Suppressor macrophage treated with lipopolysaccharide for 4 hours (primary cell): ENCODE results near the gene TMEM123.
A peak's percentile ranks its signal among the peaks of the same experiment; 100 is the strongest.
"Not testable (repeated sequence)": the region's sequence is repeated elsewhere in the genome, so short reads cannot be mapped to it uniquely, and the experiment has no call there.

ENCODE experiments used
- DNase-seq: peaks from one replicate; pipeline ENCODE4 v3.0.0-alpha.2; 2020

Gene TMEM123

DNA sequence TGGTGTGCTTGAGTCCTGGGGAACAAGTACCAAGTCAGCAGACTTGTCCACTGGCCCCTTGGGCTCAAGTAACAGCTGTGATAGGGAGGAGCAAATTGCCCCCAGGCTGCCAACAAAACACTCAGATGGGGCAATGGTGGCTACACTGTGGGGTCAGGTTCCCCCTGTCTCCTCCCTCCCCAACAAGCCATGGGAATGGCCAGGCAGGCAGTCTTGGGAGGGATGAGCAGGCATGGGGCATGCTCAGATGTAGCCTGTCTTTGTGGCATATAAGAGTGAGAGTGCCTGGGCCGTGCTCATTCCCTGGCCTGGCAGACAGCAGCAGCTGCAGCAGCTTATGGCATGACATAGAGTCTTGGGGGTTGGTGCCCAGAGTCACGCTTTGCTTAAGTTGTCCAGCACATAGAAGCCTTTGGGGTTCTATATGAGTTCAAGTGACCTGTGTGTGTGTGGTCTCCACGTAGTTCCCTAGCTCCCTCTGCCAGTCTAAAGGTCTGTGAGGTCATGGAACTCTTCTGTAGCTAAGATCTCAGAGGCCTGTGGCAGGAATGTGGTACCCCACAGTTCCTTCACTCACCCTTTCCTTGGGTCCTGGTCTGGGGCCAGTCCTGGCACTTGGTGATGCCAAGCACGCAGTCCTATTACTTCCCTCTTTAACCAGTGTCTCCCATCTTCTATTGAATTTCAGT, 60.9 kb downstream of the TMEM123 start:
- no peak for DNase-seq

DNA sequence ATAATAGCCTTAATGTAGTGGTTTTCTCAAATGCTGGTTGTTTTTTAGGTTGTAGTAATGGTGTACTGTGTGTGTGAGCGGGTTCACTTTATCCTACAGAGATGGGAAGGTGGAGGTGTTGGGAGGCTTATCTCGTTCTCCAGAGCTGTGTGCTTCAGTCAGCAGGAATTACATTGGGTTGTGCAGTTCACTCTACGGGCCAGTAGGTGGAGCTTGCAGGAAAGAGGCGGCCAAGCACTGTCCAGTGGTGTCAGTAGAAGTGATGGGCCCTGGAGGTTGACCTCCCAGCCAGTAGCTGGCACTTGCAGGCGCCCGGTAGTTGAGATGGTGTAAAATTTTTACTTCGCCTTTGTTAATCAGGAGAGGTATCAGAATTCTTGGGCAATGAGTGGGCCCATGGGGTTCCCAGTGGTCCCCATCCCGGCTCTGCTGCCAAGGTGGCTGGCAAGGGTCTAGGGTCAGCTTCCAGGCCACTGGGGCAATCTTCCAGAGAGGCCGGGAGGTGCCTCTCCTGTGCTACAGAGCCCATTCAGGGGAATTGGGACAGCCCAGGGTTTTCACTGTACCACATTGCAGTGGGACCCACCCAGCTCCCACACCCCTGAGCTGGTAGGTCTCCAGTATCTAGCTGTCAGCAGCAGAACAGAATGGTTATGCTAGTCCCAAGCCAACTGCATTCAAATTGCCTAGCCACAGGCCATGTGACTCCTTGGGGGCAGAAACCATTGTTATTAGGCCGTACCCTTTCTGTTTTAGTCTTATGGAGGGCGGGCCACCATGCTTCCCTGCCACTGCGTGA, 61.7 kb downstream of the TMEM123 start:
- peak; percentile 76 for DNase-seq

DNA sequence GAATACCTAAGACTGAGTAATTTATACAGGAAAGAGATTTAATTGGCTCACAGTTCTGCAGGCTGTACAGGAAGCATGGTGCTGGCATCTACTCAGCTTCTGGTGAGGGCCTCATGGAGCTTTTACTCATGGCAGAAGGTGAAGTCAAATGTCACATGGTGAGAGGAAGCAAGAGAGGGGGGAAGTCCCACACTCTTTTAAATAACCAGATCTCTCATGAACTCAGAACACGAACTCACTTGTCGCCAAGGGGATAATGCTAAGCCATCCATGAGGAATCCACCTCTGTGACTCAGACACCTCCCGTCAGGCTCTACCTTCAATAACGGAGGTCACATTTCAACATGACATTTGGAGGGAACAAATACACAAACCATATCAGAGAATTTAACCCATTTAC, 63.3 kb downstream of the TMEM123 start:
- DNase-seq, result no peak

GRCh38 chr11:102387043-102387781, 65.4 kb downstream of the TMEM123 start:
- no peak for DNase-seq

DNA sequence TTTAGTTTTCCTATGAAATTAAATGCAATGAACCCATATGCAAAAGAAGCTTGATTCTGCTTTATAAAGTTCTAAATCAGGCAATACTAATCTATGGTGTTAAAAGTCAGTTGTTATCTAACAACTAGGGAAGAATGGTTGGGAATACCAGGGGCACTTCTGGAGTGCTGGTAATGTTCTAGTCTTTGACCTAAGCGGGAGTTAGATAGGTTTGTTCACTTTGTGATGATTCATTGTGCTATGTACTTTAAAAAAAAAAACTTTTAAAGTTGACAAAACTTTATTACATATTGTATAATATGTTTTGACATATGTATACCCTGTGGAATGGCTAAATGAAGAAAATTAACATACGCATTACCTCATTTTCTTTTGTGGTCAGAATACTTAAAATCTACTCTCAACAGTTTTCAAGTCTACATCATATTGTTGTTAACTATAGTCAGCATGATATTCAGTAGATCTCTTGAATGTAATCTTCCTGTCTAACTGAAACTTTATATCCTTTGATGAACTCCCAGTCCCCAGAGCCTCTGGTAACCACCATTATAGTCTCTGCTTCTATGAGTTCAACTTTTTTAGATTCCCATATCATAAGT, 66.3 kb downstream of the TMEM123 start:
- DNase-seq, result no peak

- DNase-seq, result no peak
Observed at GRCh38 chr11:102385085-102386007, 67.2 kb downstream of the TMEM123 start.

DNA sequence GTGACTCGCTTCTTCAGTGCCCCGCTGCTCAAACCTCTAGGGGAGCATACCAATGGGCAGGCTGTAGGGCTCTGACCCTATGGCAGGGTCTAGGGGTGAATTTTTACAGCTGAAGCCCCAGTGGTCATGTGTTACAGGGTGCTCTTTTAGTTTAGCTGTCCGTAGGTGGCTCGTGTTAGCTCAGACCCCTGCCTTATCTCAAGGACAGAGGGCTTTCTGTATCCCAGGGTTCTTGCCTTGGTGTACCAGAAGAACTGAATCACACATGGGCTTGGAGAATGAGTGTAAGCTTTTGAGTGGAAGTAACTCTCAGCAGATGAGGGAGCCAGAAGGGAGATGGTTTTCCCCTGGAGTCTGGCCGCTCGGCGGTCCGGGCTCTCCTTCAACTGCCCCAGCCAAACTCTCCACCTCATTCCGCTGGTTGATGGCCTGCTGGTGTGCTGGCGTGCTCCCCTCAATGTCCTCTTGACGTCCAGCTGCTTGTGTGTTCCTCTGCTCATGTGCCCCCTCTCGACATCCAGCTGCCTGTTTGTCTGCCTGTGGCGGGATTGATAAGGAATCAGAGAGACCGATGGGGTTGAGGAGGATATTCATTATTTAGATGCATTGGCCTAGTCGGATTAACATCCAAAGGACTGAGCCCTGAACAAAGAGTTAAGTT, 68.0 kb downstream of the TMEM123 start:
- no peak for DNase-seq

DNA sequence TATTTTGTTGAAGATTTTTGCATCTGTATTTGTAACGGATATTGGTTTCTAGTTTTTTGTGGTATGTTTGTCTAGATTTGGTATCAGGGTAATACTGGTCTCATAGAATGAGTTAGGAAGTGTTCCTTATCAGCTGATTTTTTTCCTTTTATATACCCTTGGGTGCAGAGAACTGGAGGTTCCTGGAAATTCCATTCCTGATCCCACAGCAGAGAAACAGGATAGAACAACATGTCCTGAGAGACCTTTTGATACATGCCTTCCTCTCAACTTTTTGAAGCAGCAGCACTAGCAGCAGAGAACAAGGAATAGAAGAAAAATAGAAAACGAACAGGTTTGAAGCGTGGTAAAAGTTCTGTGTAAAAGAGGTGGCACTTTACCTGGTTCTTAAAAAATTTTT, 68.7 kb downstream of the TMEM123 start:
- DNase-seq, result no peak

- DNase-seq, result no peak
Observed at GRCh38 chr11:102382384-102382783, 70.2 kb downstream of the TMEM123 start.

DNA sequence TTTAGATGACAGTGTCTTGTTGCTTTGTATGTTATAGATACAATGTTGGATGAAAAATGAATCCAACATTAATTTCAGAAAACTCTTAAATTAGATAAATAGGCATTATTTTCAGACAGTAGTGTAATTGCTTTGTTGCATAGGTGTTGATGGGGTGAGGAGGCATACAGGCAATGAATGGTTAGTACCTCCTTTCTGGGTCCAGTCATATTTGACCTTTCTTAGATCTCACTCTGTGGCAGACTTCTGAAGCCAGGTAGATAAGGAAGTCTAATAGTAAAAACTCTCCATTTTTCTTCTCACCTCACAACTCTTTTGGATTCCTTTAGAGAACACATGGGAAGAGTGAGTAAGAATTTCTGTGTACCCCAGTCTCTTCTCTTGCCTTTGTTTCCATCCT, 73.7 kb downstream of the TMEM123 start:
- DNase-seq, result no peak

DNA sequence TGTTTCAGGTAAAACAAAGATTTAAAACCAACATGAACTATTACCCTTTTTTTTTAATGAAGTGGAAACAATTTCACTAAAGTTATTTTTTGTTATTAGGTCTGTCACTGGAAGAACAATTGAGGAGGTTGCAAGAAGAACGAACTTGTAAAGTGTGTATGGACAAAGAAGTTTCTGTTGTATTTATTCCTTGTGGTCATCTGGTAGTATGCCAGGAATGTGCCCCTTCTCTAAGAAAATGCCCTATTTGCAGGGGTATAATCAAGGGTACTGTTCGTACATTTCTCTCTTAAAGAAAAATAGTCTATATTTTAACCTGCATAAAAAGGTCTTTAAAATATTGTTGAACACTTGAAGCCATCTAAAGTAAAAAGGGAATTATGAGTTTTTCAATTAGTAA, 74.7 kb downstream of the TMEM123 start:
- DNase-seq, result no peak

GRCh38 chr11:102375720-102376399, 76.7 kb downstream of the TMEM123 start:
- DNase-seq, result no peak

DNA sequence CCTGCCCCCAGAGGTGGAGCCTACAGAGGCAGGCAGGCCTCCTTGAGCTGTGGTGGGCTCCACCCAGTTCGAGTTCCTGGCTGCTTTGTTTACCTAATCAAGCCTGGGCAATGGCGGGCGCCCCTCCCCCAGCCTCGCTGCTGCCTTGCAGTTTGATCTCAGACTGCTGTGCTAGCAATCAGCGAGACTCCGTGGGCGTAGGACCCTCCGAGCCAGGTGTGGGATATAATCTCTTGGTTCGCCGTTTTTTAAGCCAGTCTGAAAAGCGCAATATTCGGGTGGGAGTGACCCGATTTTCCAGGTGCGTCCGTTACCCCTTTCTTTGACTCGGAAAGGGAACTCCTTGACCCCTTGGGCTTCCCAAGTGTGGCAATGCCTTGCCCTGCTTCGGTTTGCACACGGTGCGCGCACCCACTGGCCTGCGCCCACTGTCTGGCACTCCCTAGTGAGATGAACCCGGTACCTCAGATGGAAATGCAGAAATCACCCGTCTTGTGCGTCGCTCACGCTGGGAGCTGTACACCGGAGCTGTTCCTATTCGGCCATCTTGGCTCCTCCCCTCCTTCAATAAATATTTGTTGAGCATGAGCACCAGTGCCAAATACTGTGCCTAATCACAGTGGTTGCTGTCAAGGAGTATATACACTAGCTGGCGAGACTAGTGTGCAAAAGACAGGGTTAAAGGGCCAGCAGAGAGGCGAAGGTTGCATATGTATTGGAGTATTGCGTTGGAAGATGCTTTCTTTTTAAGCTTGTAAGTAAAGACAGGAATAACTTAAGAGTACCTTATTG, 77.7 kb downstream of the TMEM123 start:
- DNase-seq, result not testable (repeated sequence)

GRCh38 chr11:102368472-102368871, 84.1 kb downstream of the TMEM123 start:
- DNase-seq, result no peak

- no peak for DNase-seq
Observed at GRCh38 chr11:102367364-102367763, 85.2 kb downstream of the TMEM123 start.

DNA sequence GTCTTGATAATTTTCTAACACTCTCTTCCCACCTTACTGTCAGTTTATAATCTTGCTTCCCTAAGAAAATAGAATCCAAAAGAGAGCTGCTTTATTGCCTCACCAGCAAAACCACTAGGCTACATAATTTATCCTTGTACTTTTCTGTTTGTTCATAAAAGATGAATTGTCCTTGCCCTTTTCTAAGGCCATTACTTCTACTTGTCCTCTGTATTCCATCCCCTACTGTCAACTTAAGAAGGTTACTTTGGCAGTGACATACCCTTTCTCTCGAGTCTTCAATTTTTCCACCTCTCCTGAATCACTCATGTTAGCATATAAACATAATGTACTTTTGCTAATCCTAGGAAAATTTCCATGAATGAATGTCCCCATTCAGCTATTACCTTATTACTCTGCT, 87.6 kb downstream of the TMEM123 start:
- DNase-seq, result no peak

- DNase-seq, result no peak
Observed at GRCh38 chr11:102361086-102362031, 91.2 kb downstream of the TMEM123 start.

DNA sequence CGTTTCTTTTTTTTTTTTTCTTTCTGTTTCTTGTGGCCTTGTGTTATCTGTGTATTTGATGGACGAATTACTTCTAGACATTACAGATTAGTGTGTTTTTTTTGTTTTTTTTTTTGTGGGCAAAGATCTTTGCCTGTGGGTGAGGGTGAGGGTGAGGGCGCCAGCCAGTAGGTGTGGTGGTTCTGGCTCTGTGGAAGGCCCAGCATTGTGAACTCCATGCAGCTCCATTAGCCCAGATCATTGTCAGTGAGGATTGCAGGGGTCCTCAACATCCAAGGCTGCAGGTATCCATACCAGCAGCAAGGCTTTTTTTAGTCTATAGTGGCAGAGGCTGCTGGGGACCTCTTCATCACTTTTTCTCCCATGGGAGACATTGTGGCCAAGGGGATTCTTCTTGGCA, 91.9 kb downstream of the TMEM123 start:
- no peak for DNase-seq

- DNase-seq, result no peak
Observed at GRCh38 chr11:102359372-102359771, 93.2 kb downstream of the TMEM123 start.
